GM19455 (cell line): Measurements from ENCODE around the gene UNC79.

ENCODE experiments used
- ATAC-seq: cut with Tn5 transposase; IDR thresholded peaks from one replicate; pipeline ENCODE4 v1.9.1; 2021; ENCODE audit not compliant: unreplicated experiment

Gene UNC79

GRCh38 chr14:93544212-93544611 is 113.5 kb downstream of the UNC79 start:
- ATAC-seq: no peak

- ATAC-seq: no peak
Measured at GRCh38 chr14:93546642-93547041, 115.9 kb downstream of the UNC79 start.

DNA sequence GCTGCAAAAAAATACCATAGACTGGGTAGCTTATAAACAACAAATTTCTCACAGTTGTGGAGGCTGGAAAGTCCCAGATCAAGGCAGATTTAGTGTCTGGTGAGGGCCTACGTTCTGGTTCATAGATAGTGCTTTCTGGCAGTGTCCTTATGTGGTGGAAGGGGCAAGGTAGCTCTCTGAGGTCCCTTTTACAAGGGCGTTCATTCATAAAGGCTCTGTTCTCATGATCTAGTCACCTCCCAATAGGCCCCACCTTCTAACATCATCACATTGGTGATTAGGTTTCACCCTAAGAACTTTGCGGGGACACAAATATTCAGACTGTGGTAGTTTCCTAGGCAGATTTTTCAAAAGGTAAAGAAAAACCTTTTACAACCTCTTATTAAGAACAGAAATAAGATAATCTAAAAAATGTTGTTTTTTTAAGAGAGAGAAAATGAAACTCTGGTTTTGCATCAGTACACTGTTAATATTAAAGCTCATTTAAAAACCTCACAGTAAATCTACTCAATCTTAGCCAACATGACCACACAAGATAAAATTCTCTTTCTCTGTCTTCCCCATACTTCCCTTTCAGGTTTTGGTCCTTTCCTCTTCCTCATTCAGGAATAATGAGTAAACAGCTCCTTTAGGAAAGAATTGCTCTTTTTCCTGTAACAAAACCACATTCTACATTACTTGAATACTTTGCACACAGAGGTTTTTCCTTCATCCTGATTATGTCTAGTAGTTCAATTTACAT is 117.5 kb downstream of the UNC79 start:
- no peak for ATAC-seq

GRCh38 chr14:93549595-93549994 is 118.9 kb downstream of the UNC79 start:
- ATAC-seq: no peak

- ATAC-seq: no peak
Measured at GRCh38 chr14:93564918-93565317, 134.2 kb downstream of the UNC79 start.

GRCh38 chr14:93566065-93566693 is 135.4 kb downstream of the UNC79 start:
- no peak for ATAC-seq

GRCh38 chr14:93571275-93571674 is 140.5 kb downstream of the UNC79 start:
- no peak for ATAC-seq

DNA sequence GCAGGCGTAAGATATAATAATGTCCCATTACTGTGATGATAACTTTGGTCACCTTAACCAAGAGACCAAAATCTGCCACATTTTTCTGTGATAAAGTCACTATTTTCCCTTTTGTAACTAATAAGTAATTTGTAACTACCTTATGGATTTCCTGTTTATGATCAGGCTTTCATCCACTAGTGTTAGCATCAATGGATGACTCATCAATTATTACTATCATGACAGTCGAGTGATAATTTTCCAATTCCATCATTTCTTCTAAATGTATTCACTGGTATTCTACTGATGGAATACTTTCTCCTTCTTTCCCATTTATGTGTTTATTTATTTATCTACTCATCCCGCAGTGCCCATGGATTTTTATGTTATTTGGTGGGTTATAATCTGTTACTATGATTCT is 148.4 kb downstream of the UNC79 start:
- ATAC-seq: no peak

DNA sequence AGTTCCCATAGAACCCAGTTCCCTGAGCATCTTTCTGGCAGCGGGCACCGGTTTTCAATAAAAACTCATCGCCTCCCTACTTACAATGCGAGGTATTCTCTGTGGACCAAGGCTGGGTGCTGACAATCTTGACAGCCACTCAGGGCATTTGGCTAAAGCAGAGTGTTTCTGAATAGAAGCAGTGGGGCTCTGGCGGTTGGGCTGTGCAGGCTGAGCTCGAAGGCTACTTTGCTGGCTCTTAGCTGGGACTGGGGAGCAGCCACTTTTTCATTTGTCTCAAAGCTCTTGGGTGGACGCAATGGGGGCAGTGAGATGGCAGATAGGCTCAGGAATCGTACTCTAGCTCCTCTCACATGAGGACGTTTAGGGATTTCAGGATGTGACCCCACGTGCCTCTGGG is 151.8 kb downstream of the UNC79 start:
- no peak for ATAC-seq

- no peak for ATAC-seq
Measured at GRCh38 chr14:93587330-93587729, 156.6 kb downstream of the UNC79 start.

- no peak for ATAC-seq
Measured at GRCh38 chr14:93591506-93591905, 160.8 kb downstream of the UNC79 start.

GRCh38 chr14:93592786-93593185 is 162.0 kb downstream of the UNC79 start:
- no peak for ATAC-seq

DNA sequence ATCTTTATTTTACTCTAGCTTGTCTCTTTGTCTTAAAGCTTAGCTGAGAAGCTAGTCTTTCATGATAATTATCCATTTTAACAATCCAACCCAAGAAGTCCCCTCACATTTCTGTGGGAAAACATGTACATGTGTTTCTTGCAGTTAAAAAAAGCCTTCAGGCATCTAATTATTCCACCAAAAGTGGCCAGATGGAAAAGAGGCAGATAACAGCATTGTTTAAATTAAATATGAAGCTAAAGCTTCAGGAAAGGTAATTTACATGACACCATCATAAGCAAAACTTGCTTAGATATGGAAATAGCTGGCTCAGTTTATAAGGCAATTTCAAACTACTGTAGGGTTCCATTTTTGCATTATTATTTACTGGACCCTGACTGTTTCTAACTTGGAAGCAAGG is 175.4 kb downstream of the UNC79 start:
- ATAC-seq: no peak

DNA sequence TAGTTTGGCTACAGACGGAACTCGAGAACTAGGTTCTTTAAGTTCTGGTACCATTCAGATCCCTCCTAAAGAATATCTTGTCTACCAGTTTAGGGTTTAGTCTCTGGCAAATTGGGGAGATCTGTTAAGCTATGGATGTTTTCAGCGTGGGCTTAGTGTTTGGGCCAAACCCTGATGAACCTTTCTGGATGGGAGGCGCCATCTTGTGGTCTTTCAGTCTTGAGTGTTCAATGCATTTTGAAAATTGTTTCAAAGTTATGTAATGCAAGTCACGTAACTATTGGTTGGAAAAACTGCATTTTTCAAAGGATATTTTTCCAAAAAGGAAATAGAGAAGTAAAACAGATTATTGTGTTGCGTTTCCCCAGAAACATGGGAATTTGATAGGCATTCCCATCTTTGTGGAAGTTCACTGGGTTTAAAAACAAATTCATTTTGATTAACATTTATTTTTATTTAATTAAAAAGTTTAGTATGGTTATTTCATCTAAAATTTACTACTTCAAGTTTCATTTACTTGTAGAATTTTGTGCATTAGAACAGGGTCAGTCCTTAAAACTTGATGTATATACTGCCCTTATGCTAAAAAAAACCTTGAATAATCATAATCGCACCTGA is 188.5 kb downstream of the UNC79 start:
- no peak for ATAC-seq

- ATAC-seq: no peak
Measured at GRCh38 chr14:93628048-93628447, 197.3 kb downstream of the UNC79 start.

DNA sequence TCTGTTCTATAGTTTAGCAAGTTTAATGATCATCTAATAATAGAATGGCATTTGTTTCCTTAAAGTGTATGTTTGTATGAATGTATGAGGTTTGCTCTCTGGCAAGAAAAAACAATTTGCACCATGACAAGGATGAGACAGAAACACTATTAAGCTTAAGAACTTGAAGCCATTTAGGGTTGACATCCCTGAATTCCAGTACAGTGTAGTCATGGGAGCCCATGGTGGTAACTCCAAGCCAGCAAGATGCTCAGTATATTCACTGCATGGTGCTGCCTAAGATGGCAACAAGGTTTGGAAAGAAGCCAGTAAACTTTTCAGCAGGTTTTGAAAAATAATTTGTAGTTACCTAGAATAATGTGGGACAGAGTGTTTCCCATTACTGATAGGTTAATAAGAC is 198.9 kb downstream of the UNC79 start:
- ATAC-seq: no peak

DNA sequence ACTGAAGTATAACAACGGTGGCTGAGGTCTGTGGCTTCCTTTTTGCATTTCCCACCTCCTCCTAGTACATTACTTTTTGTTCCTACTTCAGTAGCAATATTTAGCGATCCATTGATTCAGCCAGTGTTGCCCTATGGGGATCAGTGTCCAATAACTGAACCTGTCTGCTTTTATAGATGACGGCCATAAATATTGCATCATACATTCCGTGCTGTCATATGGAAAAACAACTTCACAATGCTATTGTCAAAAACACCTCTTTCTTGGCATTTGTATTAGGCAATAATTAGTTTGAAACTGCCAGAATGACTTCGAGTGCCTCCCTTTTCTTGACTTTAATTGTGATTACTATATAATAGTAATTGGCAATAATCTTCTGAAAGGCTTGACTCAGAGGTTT is 208.1 kb downstream of the UNC79 start:
- no peak for ATAC-seq

GRCh38 chr14:93643127-93643526 is 212.4 kb downstream of the UNC79 start:
- no peak for ATAC-seq

DNA sequence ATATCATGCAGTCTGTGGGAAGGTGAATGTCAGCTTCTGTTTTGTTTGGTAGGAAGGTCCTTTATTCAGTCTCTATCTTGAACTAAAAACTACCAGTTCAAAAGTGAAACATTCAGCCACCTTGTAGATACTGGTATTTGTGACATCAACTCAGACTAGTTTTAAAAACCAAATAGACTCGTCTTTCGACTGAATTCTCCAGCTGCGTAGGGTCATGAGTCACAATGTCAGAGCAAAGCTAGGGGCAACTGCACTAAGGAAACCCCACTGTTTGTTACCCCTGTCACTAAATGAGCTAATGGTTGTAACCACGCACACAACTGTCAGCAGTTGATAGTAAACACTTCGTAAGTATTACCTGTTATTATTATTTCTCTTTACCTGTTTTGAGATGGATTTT is 212.9 kb downstream of the UNC79 start:
- no peak for ATAC-seq

DNA sequence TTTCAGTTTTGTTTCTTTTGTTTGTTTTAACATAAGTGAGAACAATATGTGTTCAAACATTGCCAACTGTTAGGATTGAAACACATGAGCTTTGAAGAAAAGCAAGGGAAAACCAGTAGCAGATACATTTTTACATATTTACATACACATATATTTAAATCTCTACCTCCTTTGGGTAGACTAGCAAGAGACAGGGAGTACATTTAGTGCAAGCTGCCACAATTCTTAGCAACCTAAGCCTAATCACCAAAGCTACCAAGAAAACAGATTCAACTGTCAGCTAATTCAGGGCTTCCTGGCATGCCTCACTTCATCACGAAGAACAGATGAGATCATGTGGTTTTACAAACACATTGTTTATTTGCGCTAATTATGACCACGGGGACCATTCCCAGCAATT is 214.5 kb downstream of the UNC79 start:
- no peak for ATAC-seq

DNA sequence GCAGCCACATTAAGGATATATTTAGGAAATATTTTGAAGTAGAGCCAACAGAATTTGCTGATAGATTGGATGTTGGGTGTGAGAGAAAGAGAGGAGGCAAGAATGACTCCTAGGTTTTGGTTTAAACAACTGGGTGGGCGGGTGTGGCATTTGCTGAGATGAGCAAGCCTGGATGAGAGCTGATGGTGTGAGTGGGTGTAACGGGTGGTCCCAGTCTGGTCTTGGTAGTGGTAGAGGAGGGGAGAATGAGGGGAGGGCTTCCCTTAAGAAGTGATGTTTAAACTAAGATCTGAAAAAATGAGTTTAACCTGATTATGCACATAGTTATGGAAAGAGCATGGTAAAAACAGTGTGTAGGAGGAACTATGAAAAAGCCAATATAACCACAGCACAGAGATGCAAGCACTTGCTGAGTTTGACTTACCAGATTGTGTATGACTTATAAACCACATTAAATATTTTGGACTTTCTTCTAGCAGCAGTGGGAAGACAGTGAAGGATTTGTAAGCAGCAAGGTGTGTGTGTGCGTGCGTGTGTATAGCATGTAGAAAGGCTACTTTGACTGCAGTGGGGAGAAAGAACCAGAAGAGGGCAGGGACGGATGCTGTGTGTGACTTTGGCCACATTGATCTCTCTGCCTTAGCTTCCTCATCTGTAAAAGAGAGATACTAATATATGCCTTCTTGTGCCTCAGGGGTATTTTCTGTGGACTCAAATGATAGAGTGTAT is 217.9 kb downstream of the UNC79 start:
- no peak for ATAC-seq

- ATAC-seq: no peak
Measured at GRCh38 chr14:93654599-93654998, 223.9 kb downstream of the UNC79 start.
